Fibroblast of mammary gland (primary cell): Measurements from ENCODE around the gene SPEM2.
A peak's percentile ranks its signal among the peaks of the same experiment; 100 is the strongest.

ENCODE experiments used
- DNase-seq: peaks from one replicate; pipeline ENCODE4 v3.0.0-alpha.2; 2010; ENCODE audit warnings: low read depth
- H3K4me3 ChIP-seq: 2 replicates; pipeline ENCODE4 v1.5.1; 2011; ENCODE audit warnings: low read depth, mild to moderate bottlenecking, low read length, moderate library complexity; ENCODE audit not compliant: control insufficient read depth
- TF ChIP-seq, protein P1 (sequence below): conservative IDR thresholded peaks from 2 replicates; pipeline ENCODE4 v1.5.1; 2011; ENCODE audit warnings: low read depth, low read length, inconsistent platforms; ENCODE audit not compliant: control insufficient read depth, insufficient read depth

The SPEM2 gene

DNA sequence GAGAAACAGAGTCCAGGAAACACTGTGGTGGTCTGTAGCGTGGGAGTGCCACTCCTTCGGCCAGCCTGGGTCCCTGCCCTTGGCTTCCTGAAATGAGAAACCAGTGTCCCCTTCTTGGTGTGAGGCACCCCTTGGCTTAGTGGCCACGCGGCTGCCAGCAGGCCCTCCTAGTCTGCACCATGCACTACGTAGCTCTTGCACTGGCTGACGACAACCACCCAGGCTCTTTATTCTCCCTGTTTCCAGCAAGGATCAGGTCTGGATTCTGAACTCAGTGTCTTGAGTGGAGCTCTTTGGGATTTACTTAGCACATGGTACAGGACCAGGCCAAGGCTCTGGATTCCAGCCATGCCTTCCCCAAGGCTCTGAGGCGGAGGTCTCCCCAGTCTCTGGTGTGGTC lies 2.1 kb downstream of the SPEM2 start:
- no peak for DNase-seq
- H3K4me3 ChIP-seq, result no peak overlapping the region

DNA sequence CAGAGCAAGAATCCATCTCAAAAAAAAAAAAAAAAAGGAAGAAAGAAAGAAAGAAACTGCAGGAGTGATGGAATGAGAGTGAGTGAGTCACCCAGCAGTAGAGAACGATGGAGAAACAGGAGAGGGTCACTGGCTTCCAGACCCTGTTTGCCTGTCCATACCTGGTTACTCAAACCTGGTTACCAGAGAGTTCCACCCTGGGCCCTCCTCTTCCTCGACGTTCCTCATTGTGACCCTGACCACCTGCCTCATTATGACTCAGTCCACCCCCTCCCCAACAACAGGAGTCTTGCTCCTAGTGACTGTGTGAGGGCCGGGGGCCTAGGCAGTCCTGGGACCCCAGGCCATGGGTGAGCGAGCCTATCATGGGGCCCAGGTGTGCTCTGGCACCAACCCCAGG lies 3.1 kb downstream of the SPEM2 start, which contains the start of gene SPEM3:
Gene SPEM3, plus strand, starts transcription at position 301 of the 400 bp plus-strand sequence. Its CDS starts 46 bp downstream, at position 347.
- DNase-seq, result no peak
- H3K4me3 ChIP-seq, result no peak within 1 kb of the TSS
- TF ChIP-seq, protein P1, sequence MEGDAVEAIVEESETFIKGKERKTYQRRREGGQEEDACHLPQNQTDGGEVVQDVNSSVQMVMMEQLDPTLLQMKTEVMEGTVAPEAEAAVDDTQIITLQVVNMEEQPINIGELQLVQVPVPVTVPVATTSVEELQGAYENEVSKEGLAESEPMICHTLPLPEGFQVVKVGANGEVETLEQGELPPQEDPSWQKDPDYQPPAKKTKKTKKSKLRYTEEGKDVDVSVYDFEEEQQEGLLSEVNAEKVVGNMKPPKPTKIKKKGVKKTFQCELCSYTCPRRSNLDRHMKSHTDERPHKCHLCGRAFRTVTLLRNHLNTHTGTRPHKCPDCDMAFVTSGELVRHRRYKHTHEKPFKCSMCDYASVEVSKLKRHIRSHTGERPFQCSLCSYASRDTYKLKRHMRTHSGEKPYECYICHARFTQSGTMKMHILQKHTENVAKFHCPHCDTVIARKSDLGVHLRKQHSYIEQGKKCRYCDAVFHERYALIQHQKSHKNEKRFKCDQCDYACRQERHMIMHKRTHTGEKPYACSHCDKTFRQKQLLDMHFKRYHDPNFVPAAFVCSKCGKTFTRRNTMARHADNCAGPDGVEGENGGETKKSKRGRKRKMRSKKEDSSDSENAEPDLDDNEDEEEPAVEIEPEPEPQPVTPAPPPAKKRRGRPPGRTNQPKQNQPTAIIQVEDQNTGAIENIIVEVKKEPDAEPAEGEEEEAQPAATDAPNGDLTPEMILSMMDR, result no peak

More for the DNA sequence above, 2.1 kb downstream of the SPEM2 start:
- TF ChIP-seq, protein P1, result no peak

DNA sequence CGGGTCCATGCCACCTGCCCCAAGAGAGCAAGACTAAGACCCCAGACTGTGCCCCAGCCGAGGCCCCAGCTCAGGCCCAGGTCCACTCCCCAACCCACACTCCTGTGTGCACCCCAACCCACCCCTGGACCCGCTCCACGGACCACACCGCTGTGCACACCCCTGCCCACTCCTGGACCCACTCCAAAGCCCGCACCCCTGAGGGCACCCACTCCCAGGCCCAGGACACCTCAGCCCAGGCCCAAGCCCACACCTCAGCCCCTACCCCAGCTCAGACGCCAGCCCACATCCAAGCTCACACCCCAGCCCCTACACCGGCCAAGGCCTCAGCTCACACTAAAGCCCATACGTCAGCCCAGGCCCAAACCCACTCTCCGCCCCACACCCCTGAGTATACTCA lies 4.3 kb downstream of the SPEM2 start:
- TF ChIP-seq, protein P1, result no peak
- no peak for DNase-seq
- H3K4me3 ChIP-seq, result no peak overlapping the region

DNA sequence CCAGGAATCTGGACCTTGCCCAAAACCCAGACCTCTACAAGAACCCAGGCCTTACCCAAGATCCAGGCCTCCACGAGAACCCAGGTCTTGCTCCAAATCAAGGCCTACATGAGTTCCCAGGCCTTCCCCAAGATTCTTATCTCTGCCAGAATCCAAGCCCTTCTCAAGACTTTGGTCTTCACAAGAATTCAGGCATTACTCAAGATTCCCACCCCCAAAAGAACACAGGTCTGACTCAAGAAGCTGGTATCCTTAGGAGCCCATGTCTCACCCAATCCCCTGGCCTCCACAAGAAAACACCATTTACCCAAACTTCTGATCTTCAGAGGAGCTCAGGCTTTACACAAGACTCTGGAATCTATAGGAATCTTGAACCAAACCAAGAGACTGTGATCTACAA lies 5.8 kb downstream of the SPEM2 start:
- no peak overlapping the region for H3K4me3 ChIP-seq
- DNase-seq, result no peak
- TF ChIP-seq, protein P1, result no peak

DNA sequence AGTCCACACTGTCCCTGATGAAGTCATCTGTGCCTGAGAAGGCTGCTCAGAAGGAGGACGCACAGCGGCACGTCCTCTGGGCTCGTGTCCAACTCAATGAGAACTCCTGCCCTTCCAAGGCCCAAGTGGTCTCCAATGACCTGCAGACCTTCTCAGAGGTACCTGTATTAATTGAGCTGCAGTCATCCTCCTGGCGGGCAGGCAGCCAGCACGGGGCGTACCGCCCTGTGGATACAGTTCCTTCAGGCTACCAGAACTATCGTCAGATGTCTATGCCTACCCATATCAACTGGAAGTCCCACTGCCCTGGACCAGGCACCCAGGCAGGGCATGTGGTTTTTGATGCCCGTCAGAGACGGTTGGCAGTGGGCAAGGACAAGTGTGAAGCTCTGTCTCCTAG lies 6.9 kb downstream of the SPEM2 start:
- H3K4me3 ChIP-seq, result no peak overlapping the region

DNA sequence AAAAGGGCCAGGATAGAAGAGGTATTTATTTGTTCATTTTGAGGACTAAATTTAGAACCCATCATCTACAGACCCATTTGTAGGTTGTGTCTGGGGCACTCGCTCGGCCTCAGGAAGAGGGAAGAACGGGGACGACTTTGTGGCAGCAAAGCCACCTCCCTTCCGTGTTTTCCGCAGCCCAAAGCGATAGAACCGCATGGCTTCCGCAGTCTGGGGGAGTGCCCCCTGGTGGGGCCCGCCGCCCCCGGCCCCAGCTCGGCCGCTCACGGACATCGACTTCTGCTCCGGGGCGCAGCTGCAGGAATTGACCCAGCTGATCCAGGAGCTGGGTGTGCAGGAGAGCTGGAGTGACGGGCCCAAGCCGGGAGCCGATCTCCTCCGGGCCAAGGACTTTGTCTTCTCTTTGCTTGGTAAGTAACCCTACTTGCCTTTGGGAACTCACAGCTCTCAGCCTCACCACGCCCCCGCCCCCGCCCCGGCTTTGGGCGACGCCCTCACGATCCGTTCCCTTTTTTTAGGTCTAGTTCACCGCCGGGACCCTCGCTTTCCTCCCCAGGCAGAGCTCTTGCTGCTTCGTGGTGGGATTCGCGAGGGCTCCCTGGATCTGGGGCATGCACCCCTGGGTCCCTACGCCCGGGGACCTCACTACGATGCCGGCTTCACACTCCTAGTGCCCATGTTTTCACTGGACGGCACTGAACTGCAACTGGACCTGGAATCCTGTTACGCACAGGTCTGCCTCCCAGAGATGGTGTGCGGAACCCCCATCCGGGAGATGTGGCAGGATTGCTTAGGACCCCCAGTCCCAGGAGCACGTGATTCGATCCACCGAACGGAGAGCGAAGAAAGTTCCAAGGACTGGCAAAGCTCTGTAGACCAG lies 10.5 kb downstream of the SPEM2 start:
- DNase-seq, result no peak
- TF ChIP-seq, protein P1, result no peak
- peak overlapping the region; percentile 20 for H3K4me3 ChIP-seq

More for the DNA sequence above, 6.9 kb downstream of the SPEM2 start:
- DNase-seq, result no peak
- TF ChIP-seq, protein P1, result no peak
